HG02610 (cell line): ENCODE results near the gene NUP153.
"Not testable (repeated sequence)": the region's sequence is repeated elsewhere in the genome, so short reads cannot be mapped to it uniquely, and the experiment has no call there.

ENCODE experiments used
- ATAC-seq: cut with Tn5 transposase; IDR thresholded peaks from one replicate; pipeline ENCODE4 v1.9.1; 2021; ENCODE audit warnings: mild to moderate bottlenecking, moderate library complexity; ENCODE audit not compliant: unreplicated experiment

The NUP153 gene

GRCh38 chr6:17706580-17707370, at the start of gene NUP153:
Gene NUP153 (minus strand): TSS chr6:17706925. CDS start chr6:17706387, 538 bp downstream.
- ATAC-seq = peak; percentile 67

GRCh38 chr6:17754254-17754653, 47.5 kb upstream of the NUP153 start:
- no peak for ATAC-seq

DNA sequence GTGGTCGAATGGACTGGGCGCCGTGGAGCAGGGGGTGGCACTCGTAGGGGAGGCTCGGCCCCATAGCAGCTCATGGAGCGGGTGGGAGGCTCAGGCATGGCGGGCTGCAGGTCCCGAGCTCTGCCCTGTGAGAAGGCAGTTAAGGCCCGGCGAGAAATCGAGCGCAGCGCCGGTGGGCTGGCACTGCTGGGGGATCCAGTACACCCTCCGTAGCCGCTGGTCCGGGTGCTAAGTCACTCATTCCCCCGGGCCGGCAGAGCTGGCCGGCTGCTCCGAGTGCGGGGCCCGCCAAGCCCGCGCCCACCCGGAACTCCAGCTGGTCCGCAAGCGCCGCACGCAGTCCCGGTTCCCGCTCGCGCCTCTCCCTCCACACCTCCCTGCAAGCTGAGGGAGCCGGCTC, 38.6 kb upstream of the NUP153 start:
- not testable (repeated sequence) for ATAC-seq

DNA sequence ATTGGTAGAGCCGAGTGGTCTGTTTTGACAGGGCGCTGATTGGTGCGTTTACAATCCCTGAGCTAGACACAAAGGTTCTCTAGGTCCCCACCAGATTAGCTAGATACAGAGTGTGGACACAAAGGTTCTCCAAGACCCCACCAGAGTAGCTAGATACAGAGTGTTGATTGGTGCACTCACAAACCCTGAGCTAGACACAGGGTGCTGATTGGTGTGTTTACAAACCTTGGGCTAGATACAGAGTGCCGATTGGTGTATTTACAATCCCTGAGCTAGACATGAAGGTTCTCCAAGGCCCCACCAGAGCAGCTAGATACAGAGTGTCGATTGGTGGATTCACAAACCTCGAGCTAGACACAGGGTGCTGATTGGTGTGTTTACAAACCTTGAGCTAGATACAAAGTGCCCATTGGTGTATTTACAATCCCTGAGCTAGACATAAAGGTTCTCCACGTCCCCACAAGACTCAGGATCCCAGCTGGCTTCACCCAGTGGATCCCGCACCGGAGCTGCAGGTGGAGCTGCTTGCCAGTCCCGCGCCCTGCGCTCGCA, 38.1 kb upstream of the NUP153 start:
- not testable (repeated sequence) for ATAC-seq

GRCh38 chr6:17744019-17744756, 37.5 kb upstream of the NUP153 start:
- ATAC-seq = no peak

DNA sequence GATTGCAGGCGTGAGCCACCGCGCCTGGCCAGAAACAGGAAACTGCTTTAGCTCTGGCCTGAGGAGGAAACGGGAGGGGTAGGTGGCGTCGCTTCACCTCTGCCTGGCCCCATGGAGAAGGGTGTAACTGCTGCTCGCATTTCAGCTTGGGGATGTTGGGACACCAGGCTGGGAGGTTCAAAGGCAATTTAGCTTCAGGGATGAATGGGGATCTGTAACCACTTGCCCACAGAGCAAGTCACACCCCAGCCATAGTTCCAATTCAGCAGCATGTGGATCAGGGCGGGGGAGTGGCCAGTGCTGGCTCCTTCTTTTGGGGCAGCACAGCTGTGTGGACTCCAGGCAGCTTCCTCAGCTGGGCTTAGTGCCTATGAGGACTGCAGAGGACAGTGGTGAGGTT, 34.8 kb upstream of the NUP153 start:
- ATAC-seq = no peak

DNA sequence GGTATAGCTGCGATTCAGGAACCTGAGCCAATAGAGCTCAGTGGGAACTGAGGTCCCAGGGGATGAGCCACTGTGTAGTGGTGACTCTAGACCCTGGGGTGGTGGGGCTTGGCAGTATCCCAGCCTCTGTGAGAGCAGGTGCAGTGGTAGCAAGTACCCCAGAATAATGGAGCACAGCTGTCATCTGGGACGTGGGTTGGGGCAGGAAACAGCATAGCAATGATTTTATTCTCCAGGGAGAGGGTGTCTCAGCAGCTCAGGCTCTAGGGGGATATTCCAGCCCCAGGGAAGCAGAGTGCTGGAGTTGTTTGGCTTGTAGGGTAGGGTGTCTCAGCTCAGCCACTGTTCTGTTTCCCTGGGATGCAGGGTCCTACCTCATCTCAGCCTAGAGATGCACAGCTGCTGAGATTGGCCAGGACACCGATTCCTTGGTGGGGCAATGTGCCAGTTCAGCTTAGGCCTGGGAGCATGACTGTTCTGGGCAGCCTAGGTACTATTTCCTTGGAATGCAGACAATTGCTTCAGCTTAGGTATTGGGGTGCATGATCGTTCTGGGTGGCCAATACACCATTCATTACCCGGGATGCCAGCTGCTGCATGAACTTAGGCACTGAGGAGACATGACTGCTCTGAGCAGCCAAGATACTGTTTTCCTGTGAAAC, 34.0 kb upstream of the NUP153 start:
- no peak for ATAC-seq

DNA sequence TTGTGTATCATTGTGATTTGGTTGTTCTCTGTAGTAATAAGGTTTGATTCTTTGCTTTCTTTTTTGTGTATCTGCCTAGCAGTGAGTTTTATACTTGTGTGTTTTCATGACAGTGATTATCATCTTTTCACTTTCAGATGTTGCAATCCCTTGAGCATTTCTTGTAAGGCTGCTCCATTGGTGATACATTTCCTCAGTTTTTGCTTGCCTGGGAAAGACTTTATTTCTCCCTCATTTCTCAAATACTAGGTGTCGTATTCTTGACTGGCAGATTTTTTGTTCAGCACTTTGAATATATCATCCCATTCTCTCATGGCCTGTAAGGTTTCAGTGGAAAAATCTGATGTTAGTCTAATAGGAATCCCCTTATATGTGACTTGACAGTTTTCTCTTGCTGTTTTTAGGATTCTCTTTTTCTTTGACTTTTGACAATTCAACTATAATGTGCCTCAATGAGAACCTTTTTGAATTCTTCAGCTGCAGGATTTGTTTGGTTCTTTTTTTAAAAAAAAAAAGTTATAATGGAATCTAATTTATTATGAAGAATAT, 31.1 kb upstream of the NUP153 start:
- no peak for ATAC-seq

DNA sequence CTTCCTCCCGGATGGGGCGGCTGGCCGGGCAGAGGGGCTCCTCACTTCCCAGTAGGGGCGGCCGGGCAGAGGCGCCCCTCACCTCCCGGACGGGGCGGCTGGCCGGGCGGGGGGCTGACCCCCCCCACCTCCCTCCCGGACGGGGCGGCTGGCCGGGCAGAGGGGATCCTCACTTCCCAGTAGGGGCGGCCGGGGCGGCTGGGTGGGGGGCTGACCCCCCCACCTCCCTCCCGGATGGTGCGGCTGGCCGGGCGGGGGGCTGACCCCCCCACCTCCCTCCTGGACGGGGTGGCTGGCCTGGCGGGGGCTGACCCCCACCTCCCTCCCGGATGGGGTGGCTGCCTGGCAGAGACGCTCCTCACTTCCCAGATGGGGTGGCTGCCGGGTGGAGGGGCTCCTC, 28.6 kb upstream of the NUP153 start:
- ATAC-seq = not testable (repeated sequence)

DNA sequence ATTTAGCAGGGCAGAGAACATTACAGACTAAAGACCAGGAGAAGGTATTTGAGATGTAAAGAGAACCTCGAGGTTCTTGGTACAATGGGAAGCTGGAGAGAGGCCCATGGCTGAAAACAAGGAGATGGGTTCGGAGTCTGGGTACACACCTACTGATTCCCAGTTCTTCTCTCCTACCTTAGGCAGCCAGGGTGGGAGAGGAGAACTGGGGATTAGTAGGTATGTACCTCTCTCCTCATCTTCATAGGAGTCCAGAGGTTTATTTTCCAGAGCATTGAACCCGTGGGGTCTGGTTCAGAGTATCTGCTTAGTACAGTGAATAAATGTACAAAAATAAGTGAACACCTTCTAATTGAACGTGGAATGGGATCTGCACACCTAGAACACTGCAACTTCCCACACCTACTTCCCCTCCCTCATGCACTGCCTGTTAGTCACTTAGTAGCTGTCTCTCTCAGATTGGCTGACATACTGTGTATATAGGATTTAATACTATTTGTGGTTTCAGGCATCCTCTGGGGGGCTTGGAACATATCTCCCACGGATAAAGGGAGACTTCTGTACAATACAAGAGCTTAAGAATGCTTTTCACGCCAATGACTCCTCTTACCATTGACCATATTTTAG, 23.5 kb upstream of the NUP153 start:
- ATAC-seq = no peak

GRCh38 chr6:17729223-17730077, 22.7 kb upstream of the NUP153 start:
- no peak for ATAC-seq

DNA sequence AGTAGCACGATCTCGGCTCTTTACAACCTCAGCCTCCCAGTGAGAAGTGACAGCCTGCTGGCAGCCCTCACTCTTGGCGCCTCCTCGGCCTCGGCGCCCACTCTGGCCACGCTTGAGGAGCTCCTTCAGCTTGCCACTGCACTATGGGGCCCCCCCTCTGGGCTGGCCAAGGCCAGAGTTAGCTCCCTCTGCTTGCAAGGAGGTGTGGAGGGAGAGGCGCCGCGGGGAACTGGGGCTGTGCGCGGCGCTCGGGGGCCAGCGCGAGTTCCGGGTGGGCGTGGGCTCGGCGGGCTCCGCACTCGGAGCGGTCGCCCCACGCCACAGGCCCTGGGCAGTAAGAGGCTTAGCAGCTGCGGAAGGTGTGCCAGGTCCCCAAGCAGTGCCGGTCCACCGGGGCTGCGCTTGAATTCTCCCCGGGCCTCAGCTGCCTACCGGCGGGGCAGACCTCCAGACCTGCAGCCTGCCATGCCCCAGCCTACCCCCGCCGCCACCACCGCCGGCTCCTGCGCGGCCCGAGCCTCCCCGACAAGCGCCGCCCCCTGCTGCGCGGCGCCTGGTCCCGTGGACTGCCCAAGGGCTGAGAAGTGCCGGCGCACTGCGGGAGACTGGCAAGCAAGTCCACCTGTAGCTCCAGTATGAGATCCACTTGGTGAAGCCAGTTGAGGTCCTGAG, 22.0 kb upstream of the NUP153 start:
- ATAC-seq = no peak

DNA sequence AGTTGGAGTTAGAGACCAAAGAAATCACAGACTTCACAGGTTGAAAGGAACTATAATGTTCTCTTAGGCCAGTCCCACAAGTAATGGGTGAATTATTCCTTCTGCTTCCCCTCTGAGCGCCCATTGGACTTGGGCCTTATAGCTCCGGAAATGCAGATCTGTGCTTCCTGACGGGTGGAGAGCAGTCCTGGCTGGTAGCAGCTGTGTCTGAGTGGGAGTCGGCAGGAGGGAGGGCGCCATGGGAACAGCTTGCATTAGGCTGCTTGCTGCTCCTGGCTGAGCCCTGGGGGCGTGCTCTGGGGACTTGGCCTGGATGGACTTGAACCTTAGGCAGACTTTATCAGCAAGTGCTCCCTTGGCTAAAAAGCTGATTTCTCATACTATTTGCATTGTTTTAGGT, 18.4 kb upstream of the NUP153 start:
- ATAC-seq = no peak

DNA sequence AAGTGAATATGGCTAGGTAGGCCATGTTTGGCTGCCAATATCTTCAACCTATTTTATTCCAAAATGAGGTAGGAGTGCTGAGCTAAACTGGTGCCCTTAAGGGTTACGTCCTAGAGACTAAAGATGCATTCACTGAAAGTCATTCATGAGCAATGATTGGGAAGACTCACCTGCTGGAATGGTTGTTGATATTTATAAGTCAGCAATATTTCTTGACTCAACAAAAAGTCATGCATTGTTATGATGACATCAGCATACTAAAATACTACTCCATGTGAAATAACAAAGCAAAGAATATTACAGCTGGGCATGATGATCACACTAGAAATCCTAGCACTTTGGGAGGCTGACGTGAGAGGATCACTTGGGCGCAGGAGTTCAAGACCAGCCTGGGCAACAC, 17.6 kb upstream of the NUP153 start:
- no peak for ATAC-seq

- no peak for ATAC-seq
Measured at GRCh38 chr6:17721671-17722070, 14.9 kb upstream of the NUP153 start.

DNA sequence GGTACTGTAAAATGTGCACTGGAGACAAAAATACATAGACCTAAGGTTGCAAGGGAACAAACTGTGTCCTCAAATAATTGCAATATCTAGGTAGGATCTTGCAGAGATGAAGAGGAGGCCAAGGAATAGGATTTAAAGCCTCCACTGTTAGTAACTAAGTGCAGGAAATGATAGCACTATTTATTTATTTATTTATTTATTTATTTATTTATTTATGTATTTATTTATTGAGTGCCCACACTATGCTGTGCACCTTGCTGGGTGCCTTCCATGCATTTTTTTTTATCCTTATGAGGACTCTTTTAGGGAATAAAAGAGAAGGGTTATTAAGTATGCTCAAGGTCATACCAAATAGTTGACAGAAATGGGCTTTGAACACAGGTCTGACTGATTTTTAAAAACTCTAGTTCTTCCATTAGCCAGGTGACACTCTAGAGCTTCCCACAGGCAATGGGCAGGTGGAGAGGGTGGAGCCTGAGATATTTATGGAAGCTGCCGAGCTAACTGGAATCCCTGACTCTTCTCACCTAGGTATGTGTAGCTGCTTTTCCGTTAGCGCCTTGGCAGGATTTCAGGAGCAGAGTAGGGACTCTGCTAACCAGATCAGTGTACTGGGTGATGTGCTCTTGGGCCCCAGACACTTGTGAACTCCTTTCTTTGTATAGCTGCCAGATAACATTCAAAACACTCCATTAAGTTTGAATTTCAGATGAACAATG, 12.8 kb upstream of the NUP153 start:
- ATAC-seq = no peak

DNA sequence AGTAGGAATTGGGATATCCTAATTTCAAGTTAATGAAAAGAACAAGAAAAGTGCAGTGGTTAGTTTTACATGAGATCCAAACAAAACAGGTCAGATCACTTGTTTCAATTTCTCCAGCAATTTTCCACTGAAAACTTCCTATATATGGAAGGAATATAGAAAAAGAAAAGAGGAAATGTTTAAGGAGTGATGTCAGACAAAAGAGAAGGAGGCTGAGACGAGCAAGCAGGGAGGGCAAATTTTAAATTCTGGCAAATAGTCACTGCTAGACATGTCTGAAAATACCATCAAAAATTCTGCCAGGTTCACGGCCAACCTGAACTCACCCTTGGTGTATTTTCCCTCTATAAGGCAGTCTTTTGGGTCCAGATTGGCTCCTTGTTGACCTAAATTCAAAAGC, 9.5 kb upstream of the NUP153 start:
- ATAC-seq = no peak
